Superior temporal gyrus (tissue), 1 donor: ENCODE data around the gene DDO.

Experiments
- DNase-seq: peaks from one replicate; pipeline ENCODE4 v3.0.0-alpha.2; 2016; ENCODE audit errors: extremely low spot score

Gene DDO, protein sequence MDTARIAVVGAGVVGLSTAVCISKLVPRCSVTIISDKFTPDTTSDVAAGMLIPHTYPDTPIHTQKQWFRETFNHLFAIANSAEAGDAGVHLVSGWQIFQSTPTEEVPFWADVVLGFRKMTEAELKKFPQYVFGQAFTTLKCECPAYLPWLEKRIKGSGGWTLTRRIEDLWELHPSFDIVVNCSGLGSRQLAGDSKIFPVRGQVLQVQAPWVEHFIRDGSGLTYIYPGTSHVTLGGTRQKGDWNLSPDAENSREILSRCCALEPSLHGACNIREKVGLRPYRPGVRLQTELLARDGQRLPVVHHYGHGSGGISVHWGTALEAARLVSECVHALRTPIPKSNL

DNA sequence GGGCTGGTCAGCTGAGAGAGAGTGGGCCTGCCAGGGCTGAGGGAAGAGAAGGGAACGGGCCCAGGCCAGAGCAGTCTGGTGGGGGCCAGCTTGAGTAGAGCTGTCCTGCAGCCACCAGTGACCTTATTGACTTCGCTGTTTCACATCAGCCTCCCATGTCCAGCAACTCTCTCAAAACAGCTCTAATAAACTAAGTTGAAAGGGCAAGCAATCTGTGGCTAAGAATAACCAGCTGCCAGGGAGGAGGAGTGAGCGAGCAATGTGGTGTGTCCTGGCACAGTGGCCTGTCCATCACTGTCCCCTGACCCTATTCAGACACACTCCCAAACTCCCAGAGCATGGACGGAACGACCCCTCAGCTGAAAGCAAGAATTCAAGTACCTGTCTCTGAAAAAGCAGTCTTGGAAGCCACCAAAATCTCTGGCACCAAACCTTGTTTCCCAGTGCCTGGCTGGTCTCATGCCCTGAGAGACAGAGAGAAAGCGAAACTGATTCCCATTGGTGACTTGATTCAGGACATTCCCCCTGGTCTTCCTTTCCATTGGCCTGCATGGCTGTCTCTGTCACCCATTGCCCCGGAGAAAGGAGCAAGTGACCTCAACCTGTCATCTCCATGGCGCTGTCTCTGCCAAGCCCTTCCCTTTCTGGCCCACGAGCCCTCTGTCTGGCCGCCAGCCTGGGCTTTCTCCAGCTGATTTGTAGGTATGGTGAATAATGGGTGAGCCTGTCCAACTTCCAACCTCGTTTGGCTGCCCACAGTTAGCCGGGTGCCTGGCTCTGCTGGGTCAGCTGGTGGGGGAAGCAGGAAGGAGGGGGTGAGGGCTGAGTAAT is at the start of gene DDO:
Gene DDO, minus strand, starts transcription at position 490 of the 831 bp plus-strand sequence. CDS start 2,113 bp downstream, outside the sequence.
- DNase-seq = peak; percentile 93

DNA sequence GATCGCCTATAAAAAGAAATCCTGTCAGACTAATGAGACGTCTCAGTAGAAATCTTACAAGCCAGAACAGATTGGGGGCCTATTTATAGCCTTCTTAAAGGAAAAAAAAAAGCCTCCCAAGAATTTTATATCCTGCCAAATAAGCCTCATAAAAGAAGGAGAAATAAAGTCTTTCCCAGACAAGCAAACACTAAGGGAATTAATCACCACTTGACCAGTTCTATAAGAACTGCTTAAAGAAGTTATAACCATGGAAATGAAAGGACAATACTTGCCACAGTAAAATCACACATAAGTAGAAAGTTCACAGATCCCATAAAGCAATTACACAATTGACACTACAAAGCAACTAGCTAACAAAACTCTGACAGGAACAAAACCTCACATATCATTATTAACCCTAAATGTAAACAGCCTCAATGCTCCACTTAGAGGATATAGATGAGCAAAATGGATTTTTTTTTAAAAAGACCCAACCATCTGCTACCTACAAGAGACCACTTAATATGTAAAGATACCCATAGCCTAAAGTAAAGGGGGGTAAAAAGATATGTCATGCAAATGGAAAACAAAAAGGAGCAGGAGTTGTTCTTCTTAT is 47.6 kb upstream of the DDO start:
- no peak for DNase-seq

DNA sequence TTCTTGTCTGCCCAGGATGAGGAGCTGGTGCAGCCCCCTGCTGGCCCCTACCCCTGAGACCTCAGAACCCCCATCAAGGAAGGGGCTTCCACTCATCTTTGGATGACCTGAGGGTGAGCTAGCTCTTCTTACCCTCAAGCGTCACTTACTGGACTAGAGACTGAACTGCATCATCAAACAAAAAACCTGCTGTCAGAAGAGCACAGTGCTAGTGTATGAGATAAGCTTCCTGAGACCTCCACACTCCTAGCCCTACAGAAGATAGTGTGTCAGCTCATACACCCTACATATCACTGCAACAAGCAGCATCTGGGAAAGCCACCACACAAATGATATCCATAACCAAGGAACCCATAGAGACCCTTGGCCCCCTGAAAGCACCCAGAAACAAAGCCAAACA is 46.0 kb upstream of the DDO start:
- no peak for DNase-seq

DNA sequence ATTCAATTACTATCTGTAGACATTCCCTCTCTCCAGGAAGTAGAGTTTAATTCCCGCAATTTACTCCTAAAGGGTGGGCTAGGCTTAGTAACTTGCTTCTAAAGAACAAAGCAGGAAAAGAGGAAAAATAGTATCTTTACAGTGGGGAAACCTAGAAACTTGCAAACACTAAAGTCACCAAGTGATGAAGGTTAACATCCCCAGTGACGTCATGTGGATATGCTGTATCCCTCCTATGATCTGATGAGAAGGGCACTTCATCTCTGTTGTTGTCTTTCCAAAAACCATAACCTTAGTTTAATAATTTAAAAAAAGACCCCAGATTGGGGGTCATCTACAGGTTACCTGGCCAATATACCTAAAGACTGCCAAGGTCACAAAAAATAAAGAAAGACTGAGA is 43.8 kb upstream of the DDO start:
- DNase-seq = no peak

DNA sequence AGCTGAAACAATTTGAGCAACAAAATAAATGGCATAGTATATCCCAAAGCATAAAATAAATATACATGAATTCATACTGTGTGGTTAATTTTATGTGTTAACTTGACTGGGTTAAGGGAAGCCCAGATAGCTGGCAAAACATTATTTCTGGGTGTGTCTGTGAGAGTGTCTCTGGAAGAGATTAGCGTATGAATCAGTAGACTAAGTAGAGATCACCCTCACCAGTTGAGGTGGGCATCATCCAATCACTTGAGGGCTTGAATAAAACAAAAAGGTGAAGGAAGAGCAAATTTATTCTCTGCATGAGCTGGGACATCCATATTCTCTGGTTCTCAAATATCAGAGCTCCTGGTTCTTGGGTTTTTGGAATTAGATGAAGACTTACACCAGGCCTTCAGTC is 43.1 kb upstream of the DDO start:
- no peak for DNase-seq

DNA sequence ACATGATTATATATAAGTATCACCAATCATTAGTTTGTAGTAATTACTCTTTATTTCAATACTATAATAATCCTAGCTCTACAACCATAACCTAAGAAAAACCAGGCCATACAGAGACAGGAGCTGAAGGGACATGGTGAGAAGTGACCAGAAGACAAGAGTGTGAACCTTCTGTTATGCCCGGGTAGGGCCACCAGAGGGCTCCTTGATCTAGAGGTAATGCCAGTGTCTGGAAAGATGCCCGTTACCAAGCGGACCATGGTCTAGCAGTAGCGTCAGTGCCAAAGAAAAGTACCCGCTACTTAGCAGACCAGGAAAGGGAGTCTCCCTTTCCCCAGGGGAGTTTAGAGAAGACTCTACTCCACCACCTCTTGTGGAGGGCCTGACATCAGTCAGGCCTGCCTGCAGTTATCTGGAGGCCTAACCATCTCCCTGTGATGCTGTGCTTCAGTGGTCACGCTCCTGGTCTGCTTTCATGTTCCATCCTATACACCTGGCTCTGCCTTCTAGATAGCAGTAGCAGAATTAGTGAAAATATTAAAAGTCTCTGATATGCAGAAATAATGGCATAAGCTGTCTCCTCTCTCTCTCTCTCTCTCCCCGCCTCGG is 42.3 kb upstream of the DDO start:
- peak; percentile 12 for DNase-seq

DNA sequence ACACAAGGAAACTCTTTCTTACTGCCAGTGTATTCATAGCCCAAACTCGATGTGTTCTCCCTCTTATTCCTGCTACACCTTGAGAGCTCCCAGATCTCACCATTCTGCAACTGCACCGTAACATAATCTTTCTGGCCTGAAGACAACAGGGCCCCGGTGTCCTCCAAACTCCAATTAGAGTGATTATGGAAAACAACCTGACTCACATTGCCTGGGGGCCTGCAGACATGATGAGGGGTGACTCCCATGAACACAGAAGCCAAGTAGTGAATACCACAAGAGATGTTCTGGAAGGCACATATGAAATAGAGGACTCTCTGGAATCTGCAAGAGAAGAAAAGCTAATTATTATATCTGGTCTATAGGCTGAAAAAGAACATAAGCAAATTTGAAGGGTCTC is 41.3 kb upstream of the DDO start:
- no peak for DNase-seq

DNA sequence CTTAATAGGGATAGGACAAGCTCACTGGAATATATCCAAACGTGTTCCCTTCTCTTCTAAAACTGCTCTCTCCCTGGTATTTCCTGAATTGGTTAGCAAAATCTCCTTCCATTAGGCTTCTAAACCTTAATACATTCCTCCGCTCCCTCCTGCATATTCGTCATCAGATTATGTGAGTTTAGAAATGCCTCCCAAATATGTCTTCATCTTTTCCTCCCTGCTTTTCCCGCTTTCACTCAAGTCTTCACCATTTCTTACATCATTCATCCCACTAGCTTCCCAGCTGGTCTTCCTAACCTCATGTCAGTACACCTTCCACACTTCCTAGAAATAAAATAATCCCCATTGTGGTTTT is 34.1 kb upstream of the DDO start:
- DNase-seq = no peak

DNA sequence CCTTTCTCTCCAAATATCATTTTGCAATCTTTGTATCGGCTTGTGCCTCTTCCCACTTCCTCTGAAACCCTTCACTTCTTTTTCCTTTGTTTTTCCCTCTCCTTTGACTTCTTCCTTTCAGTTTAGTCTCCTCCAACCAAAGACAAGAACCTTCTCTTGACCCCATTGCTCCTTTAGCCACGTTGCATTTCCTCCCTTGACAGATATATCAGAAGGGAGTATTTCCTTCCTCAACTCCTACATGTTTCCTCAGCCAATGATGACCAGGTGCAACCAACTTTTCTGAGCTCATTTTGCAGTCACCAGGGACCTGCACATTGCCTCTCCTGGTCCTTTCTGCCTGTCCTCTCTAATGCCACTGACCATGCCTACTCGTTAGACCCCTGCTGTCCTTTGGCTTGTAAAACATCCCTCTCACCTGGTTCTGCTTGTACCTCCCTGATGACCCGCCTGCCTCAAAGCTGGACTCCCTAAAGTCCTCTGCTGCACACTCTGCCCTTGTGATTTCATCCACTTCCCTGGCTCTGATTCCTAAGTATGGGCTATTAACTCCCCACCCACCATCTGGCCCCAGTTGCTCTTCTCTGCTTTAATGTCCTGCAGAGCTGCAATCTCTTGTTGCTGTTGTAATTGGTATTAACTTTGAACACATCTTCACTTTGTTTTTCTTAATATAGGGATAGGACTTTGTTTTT is 33.6 kb upstream of the DDO start:
- no peak for DNase-seq

DNA sequence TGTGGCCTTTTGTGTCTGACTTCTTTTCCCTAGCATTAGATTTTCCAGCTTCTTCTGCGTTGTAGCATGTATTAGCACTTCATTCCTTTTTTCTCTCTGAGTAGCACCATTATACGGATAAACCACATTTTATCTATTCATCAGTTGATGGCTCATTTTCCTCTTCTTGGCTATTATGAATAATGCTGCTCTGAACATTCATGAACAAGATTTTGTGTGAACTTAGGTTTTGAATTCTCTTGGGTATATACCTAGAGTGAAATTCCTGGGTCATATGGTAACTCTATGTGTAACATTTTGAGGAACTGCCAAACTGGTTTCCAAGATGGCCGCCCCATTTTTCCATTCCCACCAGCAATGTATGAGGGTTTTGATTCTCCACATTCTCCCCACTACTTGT is 32.4 kb upstream of the DDO start:
- DNase-seq = no peak

DNA sequence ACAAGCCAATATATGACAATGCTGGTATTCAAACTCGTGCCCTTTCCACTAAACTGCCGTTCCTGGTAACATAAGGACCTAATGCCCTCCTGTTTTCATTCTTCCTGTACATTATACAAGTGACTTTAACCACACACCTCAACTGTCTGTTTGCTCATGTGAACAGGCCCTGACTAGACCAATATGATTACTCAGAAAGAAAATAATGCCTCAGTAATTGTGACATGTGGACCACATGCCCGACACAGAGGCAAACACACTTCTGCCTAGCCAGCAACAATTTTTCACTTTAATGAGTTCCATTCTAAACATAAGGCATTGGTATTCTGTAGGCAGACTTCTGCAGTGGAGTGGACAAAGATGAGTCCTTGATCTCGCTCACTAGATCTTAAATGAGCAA is 31.0 kb upstream of the DDO start:
- DNase-seq = no peak

DNA sequence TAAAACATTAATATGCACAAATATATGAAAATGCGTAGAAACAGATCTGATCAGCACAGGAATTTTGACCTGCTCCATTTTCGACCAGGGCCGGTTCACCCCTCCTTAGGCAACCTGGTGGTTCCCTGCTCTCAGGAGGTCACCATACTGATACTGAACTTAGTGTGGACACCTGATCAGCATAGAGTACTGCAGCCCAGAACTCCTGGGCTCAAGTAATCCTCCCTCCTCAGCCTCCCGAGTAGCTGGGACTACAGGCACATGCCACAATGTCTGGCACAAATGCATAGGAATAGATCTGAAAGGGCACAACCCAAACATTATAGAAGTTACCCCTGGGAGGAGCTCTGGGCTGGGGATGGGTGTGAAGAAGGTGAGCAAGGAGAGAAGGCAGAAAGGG is 24.7 kb upstream of the DDO start:
- DNase-seq = no peak

DNA sequence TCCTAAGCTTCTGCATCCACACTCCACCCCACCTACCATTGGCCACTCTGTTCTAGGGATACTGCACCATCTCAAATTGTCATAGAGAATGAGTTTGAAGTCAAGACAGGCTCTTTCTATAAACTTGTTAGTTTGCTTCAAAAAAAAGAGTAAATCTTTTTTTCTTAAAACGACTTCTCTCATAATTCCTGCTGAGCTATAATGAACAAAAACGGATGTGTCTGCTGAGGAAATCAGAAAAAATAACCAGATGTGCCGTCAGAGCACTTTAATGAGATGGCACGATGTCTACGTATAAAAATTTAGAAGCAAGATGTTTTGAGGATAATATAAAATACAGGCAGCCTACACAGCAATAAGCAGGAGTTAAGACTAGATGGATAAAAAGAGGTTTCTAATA is 24.0 kb upstream of the DDO start:
- DNase-seq = no peak

DNA sequence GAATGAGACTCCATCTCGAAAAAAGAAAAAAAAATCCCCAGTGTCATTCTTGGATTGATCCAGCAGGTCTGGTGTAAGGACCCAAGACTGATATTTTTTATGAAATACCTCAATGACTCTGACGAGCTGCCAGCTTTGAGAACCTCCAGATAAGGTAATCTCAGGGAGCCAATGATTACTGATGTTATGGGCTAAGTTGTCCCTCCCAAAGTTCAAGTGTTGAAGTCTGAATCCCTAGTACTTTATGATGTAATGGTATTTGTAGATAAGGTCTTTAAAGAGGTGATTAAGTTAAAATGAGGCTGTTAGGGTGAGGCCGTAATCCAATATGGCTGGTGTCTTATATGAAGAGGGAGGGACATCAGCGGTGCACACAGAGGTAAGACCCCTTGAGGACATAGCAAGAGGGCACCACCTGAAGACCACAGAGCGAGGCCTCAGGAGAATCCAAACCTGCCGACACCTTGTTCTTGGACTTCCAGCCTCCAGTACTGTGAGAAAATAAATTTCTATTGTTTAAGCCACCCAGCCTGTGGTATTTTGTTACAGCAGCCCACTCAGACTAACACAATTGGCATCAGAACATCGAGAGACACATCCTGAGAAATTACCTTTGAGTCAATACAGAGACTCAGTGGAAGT is 19.7 kb upstream of the DDO start:
- DNase-seq = no peak

DNA sequence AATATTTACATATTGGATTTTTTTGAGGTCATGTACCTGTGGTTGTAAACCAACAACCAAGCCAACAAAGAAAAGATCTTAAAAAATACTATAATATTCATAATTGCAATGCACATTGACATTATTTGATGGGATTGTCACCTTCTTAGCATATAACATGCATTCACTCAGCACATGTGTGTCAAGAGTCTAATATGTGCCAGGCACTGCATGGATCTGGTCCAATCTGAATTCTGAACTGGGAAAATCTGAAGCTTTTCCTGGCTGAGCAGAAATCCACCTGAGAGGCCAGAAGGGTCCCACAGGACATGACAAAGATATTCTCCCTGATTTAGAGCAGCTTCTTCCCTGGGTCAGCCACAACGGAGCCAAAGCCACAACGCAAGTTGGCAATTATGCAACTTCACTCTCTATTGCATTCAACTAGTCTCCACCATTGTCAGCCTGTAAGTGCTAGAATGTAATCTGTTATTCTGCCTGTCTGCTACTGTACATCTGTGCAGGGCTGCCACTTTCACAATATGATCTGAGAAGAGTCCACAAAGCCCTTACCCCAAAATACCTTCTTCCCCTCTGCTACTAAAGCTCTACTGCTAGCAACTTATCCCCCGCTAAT is 17.0 kb upstream of the DDO start:
- DNase-seq = no peak

DNA sequence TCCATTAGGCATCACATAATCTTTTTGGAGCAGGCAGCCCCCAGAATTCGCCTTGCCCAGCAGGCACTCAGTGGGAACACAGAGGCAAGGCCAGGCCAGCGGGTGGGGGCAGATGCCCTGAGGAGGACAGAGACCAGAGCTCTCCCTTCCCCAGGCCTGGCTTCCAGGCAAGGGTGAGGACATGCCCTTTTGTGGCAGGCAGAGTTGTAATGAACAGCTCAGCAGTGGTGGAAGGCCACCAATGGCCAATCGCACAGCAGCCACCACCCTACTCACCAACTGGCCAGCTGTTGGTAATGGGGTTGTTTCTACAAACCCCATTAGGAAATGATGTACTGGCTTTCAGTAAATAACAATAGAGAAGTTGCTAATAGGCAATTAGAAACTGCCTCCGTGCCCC is 15.4 kb upstream of the DDO start:
- no peak for DNase-seq

DNA sequence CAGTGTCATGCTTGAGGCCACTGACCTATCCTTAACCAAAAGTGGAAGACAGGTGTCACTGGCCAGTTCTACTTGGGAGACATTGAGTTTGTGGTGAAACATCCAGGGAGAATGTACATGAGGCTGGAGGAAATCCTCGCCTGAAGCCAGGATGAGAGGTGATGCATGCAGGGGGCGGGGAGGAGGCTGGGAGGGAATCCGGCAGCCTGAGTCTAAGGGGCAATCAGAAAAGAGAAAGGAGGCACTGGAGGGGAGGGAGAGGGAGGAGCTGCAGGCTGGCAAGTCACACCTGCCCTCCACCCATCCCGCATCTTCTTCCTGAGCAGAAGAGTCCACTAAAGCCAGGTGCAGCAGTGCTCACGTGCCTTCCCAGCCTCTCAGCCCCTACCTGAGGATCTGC is 14.9 kb upstream of the DDO start:
- DNase-seq = no peak

DNA sequence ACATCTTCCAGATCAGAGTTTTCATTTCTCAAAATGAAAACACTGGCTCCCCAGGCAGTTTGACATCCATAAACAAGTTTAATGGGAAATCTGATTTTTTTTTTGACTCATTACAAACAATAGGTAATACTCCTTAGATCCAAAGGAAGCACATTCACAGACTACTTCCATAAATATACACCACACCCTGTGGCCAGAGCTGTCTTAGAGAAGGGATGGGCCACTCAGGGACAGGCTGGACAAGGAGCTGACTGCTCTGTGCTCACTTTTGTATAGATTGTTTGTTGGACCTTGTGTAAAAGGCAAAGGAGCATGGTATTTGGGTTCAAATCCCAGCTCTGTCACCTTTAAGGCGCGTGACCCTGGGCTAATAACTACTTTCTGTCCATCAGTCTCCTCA is 12.8 kb upstream of the DDO start:
- no peak for DNase-seq

DNA sequence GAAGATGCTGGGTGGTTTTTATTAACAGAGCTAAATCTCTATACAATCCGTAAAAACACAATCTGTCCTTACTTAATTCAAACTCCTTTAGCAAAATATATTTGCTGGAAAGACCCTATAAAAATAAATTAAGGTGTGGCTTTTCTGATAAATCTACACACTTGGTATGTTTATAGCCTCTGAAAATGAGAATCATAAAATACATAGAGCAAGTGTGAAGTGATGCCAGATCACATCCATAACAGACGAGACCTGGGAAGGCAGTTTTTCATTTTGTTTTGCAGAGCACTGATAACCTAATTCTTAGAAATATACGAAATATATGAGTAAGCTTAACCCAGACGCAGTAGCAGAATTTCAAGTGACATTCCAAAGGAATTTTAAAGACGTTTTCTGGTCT is 10.4 kb upstream of the DDO start:
- DNase-seq = no peak

DNA sequence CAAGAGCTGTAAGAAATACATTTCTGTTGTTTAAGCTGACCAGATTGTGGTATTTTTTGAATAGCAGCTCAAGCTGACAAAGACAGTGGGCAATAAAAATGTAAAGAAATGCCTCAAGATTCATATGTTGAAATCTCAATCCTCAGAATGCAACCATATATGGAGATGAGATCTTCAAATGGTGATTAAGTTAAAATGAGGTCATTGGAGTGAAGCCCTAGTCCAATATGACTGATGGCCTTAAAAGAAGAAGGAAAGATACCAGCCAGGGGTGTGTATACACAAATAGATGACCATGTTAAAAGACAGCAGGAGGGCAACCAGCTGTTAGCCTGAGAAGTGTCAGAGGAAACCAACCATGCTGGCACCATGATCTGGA is 7.1 kb upstream of the DDO start:
- no peak for DNase-seq
